Natural killer cell (primary cell): ENCODE data around the gene KCNJ16. TPM values are rescaled to one million over a fixed set of nuclear protein-coding genes. Genes with fewer than 3 reads are reported as not detected.

Source experiments
- ATAC-seq, 3 donors: fragments of 150-1000 bp in 2 of 3; fragments of 200-7000 bp in 1 of 3; cut with Tn5 transposase; 1 replicate in 1 of 3; 2 replicates in 2 of 3; pipeline ENCODE4 v1.10.0; 2021; ENCODE audit warnings: mild to moderate bottlenecking in 2 of 3, moderate library complexity in 2 of 3
- DNase-seq, 2 donors: peaks; one replicate each; pipeline versions ENCODE4 v3.0.0 to v3.0.0-alpha.2; 2013 to 2021; ENCODE audit warnings: mixed read lengths in 1 of 2
- H3K27ac ChIP-seq: one replicate; pipeline ENCODE4 v1.5.1; 2013; ENCODE audit warnings: mild to moderate bottlenecking, low read length
- H3K27me3 ChIP-seq: one replicate; pipeline ENCODE4 v1.6.1; 2013; ENCODE audit warnings: low read length; ENCODE audit not compliant: control insufficient read depth, insufficient read depth
- H3K36me3 ChIP-seq: one replicate; pipeline ENCODE4 v1.6.1; 2013; ENCODE audit warnings: low read length; ENCODE audit not compliant: control insufficient read depth, insufficient read depth
- H3K4me1 ChIP-seq: one replicate; pipeline ENCODE4 v1.6.1; 2013; ENCODE audit warnings: low read length; ENCODE audit not compliant: control insufficient read depth, insufficient read depth
- H3K4me3 ChIP-seq: one replicate; pipeline ENCODE4 v1.5.1; 2013; ENCODE audit warnings: low read length
- H3K9me3 ChIP-seq: one replicate; pipeline ENCODE4 v1.6.1; 2013; ENCODE audit warnings: low read length; ENCODE audit not compliant: control insufficient read depth, insufficient read depth
- H3K27ac Mint-ChIP-seq, 2 donors: one replicate each; pipeline ENCODE4 v1.8.0; 2022; ENCODE audit warnings: mild to moderate bottlenecking in 2 of 2, mixed read lengths in 2 of 2, moderate library complexity in 1 of 2
- H3K27me3 Mint-ChIP-seq, 2 donors: one replicate each; pipeline ENCODE4 v1.8.0; 2022; ENCODE audit warnings: low read depth in 2 of 2, mixed read lengths in 2 of 2
- H3K36me3 Mint-ChIP-seq: one replicate; pipeline ENCODE4 v1.8.0; 2022; ENCODE audit warnings: mixed read lengths
- H3K4me1 Mint-ChIP-seq, 2 donors: one replicate each; pipeline ENCODE4 v1.8.0; 2022; ENCODE audit warnings: mixed read lengths in 2 of 2
- H3K4me3 Mint-ChIP-seq: one replicate; pipeline ENCODE4 v1.8.0; 2022; ENCODE audit warnings: mild to moderate bottlenecking, moderate library complexity, mixed read lengths
- H3K9me3 Mint-ChIP-seq, 2 donors: one replicate each; pipeline ENCODE4 v1.8.0; 2022; ENCODE audit warnings: mixed read lengths in 2 of 2
- WGBS: methylation state at CpG from one replicate; pipeline ENCODE4 v1.1.7; 2013; ENCODE audit warnings: missing lambda C conversion rate; ENCODE audit not compliant: insufficient coverage; 5-methylcytosine and 5-hydroxymethylcytosine counted together
- intact Hi-C: fragments of 100-400 bp; cut with micrococcal nuclease; formaldehyde crosslinking; loops from one replicate; pipeline ENCODE4 v1.14.2; 2022
- total RNA-seq, 4 donors: library from RNA; stranded (reverse); fragments of 120-200 nt in 1 of 4; gene quantifications; one replicate each; pipeline versions ENCODE4 v1.2.3 to v1.2.4, GENCODE V29; 2013 to 2022
- TF ChIP-seq, protein P1 (sequence below): fragments of 200-600 bp; IDR thresholded peaks from one replicate; pipeline ENCODE4 v1.8.0; 2022; ENCODE audit warnings: antibody characterized with exemption

Gene KCNJ16
- total RNA-seq, 3 donors from 2014 or later (not counting 1 experiment from before 2014, with no cell fraction given): not detected

DNA sequence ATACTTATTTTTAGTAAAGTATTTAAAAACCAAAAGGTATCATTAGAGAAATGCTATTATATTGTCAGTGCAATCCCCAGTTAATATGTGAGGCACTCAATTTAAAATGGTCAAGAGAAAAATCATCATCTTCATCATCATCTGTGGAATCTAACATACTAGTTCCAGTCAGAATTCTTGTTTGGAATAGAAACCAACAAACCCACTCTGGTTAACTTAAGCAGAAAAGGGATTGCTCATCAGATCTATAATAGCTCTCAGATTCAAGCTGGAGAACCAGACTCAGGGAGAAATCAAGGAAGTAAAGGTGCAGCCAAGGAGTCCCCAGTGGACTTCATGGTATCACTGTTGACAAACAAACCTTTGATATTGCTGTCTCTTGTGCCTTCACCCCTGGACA, 43.7 kb upstream of the KCNJ16 start:
- Mint-ChIP-seq H3K4me1 (no peaks in the 10 kb centered on the region), H3K4me3 (no peak overlapping the region), H3K9me3 (peaks cover 3 to 4% of the 10 kb centered on the region in 2 donors), H3K27ac (no peak overlapping the region), H3K27me3 (no peaks in the 10 kb centered on the region), H3K36me3 (no peaks in the 10 kb centered on the region)
- TF ChIP-seq, protein P1, sequence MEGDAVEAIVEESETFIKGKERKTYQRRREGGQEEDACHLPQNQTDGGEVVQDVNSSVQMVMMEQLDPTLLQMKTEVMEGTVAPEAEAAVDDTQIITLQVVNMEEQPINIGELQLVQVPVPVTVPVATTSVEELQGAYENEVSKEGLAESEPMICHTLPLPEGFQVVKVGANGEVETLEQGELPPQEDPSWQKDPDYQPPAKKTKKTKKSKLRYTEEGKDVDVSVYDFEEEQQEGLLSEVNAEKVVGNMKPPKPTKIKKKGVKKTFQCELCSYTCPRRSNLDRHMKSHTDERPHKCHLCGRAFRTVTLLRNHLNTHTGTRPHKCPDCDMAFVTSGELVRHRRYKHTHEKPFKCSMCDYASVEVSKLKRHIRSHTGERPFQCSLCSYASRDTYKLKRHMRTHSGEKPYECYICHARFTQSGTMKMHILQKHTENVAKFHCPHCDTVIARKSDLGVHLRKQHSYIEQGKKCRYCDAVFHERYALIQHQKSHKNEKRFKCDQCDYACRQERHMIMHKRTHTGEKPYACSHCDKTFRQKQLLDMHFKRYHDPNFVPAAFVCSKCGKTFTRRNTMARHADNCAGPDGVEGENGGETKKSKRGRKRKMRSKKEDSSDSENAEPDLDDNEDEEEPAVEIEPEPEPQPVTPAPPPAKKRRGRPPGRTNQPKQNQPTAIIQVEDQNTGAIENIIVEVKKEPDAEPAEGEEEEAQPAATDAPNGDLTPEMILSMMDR: no peak
- Histone ChIP-seq H3K36me3 (no peaks in the 10 kb centered on the region), H3K4me3 (no peak overlapping the region), H3K27me3 (no peaks in the 10 kb centered on the region), H3K27ac (no peak overlapping the region), H3K9me3 (peaks cover 2% of the 10 kb centered on the region), H3K4me1 (no peaks in the 10 kb centered on the region)
- ATAC-seq: no peak
- no peak for DNase-seq
- intact Hi-C loops: no loop called here

DNA sequence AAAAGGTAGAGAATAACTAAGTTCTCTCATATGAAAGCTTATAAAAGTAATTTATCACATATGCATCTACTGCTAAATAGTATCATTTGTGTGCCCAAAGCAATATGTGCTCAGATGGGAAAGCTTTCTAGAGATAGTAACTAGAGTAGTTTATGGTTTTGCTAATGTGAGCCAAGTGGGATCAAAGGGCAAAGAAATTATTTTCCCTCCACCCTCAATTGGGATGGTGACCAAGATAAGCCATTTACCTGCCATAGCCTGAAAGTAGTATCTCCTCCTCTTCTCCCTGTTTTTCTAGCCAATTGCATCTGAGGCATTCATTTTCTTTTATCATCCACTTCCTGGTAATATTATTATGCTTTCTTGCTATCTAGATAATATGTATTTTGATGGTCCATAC, 41.9 kb upstream of the KCNJ16 start:
- TF ChIP-seq, protein P1: no peak
- ATAC-seq (no peak), DNase-seq (no peak)
- H3K36me3 ChIP-seq: no peaks in the 10 kb centered on the region
- H3K27ac ChIP-seq: no peak overlapping the region
- no peaks in the 10 kb centered on the region for H3K36me3 Mint-ChIP-seq
- no peaks in the 10 kb centered on the region for H3K4me1 Mint-ChIP-seq
- H3K9me3 ChIP-seq: peaks cover 2% of the 10 kb centered on the region
- H3K27me3 Mint-ChIP-seq: no peaks in the 10 kb centered on the region
- H3K4me3 Mint-ChIP-seq: no peak overlapping the region
- H3K4me1 ChIP-seq: no peaks in the 10 kb centered on the region
- no peaks in the 10 kb centered on the region for H3K27me3 ChIP-seq
- intact Hi-C loops: no loop called here
- no peak overlapping the region for H3K4me3 ChIP-seq
- no peak overlapping the region for H3K27ac Mint-ChIP-seq
- peaks cover 3% of the 10 kb centered on the region in 2 donors for H3K9me3 Mint-ChIP-seq

DNA sequence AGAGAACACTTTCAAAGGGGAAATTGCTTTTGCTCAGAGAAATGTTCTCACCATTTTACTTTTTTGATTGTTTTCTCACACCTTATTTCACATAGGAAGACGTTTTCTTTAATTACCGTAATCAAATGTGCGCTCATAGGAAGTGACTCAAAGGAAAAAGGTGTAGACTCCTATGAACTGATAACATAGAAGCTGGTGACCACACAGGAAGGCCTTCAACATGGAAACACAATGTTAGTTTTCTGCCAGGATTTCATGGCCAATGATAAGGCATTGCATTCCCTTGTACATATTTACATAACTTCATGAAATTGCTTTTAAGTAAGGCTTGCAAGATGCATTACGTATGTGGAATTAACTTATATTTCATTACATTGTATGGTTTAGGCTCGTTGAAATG, 40.9 kb upstream of the KCNJ16 start:
- no peaks in the 10 kb centered on the region for H3K27me3 ChIP-seq
- TF ChIP-seq, protein P1: no peak
- peaks cover 2% of the 10 kb centered on the region for H3K9me3 ChIP-seq
- ATAC-seq (no peak), DNase-seq (no peak)
- no peak overlapping the region for H3K4me3 ChIP-seq
- no peaks in the 10 kb centered on the region for H3K4me1 ChIP-seq
- Mint-ChIP-seq H3K9me3 (peaks cover 0 to 3% of the 10 kb centered on the region in 2 donors), H3K4me3 (no peak overlapping the region), H3K27ac (no peak overlapping the region), H3K27me3 (no peaks in the 10 kb centered on the region), H3K36me3 (no peaks in the 10 kb centered on the region), H3K4me1 (no peaks in the 10 kb centered on the region)
- H3K36me3 ChIP-seq: no peaks in the 10 kb centered on the region
- intact Hi-C loops: no loop called here
- H3K27ac ChIP-seq: no peak overlapping the region
- WGBS: 32% methylated on average over 3 of the region's 5 CpGs

DNA sequence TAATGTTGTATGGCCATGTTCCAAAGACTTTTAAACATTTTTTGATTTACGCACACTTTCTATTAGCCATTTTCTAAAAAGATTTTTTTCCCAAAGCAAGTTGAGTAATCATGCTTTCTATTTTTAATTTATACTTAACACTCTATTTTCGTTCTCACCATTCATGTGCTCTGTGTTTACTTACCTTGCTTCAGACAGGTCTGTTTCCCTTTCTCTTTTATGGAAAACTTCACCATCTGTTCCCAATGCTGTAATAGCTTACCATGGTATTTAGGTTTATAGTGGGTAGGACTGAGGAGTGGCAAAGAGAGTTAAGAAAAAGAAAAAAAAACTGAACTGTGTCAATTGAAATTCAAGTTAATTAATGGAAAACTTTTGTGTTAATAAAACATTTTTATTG, 37.5 kb upstream of the KCNJ16 start:
- H3K4me1 Mint-ChIP-seq: no peaks in the 10 kb centered on the region
- TF ChIP-seq, protein P1: no peak
- intact Hi-C loops: no loop called here
- no peak overlapping the region for H3K27ac Mint-ChIP-seq
- ATAC-seq: no peak
- H3K36me3 ChIP-seq: no peaks in the 10 kb centered on the region
- no peaks in the 10 kb centered on the region for H3K27me3 ChIP-seq
- H3K4me3 Mint-ChIP-seq: no peak overlapping the region
- peaks cover 2 to 3% of the 10 kb centered on the region in 2 donors for H3K9me3 Mint-ChIP-seq
- H3K4me3 ChIP-seq: no peak overlapping the region
- H3K9me3 ChIP-seq: no peaks in the 10 kb centered on the region
- no peaks in the 10 kb centered on the region for H3K4me1 ChIP-seq
- H3K27me3 Mint-ChIP-seq: no peaks in the 10 kb centered on the region
- no peak overlapping the region for H3K27ac ChIP-seq
- no peak for DNase-seq
- H3K36me3 Mint-ChIP-seq: no peaks in the 10 kb centered on the region
- WGBS: 64% methylated on average over 2 of the region's 2 CpGs
